Measurements from ENCODE around the gene CIAO2A.

- TF ChIP-seq CTCF (IDR thresholded peaks at IDR 0.05; ENCODE audit: borderline replicate concordance, extremely low read depth, low read length, poor library complexity, severe bottlenecking) (no peak), EZH2 (IDR thresholded peaks at IDR 0.05; ENCODE audit: borderline replicate concordance, low read depth, low read length, severe bottlenecking) (no peak)
These were observed 40.7 kb upstream of the CIAO2A start for GRCh38 chr15:64134345-64134829.
